ENCODE results near the gene ZSCAN31.

The ZSCAN31 gene

GRCh38 chr6:28349892-28350737, 14.2 kb upstream of the ZSCAN31 start, which contains the start of gene ZKSCAN3:
Gene ZKSCAN3 (plus strand): TSS chr6:28349947. CDS start chr6:28359587, 9,640 bp downstream.
- TF ChIP-seq CTCF (IDR thresholded peaks at IDR 0.05), result no peak

DNA sequence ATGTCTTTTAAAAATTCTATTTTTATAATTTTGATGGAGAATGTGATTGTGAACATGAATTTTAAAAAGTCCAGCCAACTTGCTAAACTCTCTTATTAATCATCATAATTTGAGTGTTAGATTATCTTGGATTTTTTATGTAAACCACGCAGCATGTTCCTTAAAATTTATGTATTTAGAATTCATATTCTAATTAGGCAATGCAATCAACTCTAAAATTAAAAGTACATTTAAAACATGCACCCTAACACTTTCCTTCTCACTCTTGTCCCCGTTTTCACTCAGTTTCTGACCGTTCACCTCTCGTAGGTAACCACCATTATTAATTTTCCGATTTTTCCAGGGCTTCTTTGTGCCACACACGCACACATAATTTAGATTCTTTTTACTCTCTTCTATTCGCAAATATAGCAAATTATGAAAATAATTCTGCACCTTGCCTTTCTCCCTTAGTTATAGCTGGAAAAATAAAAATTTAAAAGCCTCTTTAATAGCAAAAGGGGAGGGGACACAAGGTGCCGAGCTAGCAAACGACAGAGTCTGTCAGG, 13.5 kb upstream of the ZSCAN31 start:
- no peak for TF ChIP-seq CTCF (IDR thresholded peaks at IDR 0.05)

DNA sequence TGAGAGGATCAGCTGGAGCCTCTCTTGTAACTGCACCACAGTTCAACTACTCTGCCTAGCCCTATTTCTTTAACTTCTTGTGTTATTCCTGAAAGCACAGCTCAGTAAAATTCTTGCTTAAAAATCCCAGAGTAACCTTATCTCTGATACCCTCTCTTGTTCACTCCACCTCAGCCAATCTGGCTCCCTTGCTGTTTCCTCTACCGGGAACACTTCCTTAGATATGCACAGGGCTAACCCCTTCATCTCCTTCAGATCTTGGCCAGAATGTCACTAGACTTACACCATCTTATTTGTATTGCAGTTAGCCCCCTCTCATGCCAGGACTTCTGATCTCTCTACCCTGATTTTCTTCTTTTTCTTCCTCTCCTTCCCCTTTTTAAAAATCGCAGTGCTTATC, 11.2 kb upstream of the ZSCAN31 start:
- TF ChIP-seq CTCF (IDR thresholded peaks at IDR 0.05), result no peak

DNA sequence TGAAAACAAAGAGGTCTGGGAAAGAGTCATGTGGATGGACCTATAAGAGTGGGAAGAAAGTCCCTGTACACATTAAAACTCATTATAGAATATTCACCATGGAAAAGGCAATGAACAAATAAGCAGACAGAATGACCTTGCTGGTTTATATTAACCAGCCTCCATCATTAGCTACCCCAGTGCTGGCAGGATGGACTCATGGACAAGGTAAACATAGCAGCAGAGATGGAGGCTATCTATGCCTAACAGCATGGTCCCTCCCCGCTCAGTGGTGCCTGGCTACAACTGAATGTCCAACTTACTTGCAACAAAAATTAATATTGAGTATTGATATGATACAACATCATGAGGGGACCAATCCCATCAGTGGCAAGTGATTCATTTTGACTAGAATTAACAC, 9.3 kb upstream of the ZSCAN31 start:
- TF ChIP-seq CTCF (IDR thresholded peaks at IDR 0.05), result no peak

DNA sequence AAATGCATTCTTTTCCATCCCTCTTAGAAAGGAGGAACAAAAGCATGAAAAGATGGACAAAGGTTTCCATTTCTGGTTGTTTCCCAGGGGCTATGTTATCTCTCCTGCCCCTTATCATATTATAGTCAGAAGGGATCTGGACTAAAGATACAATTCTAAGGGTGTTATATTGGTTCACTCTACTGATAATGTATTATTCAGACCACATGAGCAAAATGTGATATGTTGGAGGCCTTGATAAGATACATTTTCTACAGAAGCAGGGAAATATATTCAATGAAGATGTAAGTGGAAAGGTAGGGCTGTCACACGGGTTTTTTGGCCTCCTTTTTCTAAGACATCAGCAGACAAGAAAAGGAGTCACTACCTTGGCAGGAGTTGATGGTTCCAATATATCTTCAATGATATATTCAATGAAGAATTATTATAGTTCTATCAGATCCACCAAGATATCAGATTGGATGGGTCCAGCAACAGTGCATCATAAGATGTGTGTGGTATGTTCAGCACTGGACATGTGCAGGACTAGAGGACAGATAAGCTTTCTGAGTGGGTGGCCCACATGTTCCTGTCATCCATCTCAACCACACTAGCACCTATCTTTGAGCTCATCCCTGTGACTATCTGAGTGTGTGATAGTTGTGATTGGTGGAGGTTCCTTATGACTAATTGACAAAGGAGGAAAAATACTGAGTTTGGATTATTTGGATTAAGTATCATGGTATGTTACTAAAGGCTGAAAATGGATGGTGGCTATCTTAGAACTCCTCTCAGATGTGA, 8.1 kb upstream of the ZSCAN31 start:
- no peak for TF ChIP-seq CTCF (IDR thresholded peaks at IDR 0.05)

- no peak for TF ChIP-seq CTCF (IDR thresholded peaks at IDR 0.05)
Measured at GRCh38 chr6:28340310-28341095, 4.6 kb upstream of the ZSCAN31 start.

GRCh38 chr6:28337121-28337520, 1.2 kb upstream of the ZSCAN31 start:
- TF ChIP-seq CTCF (IDR thresholded peaks at IDR 0.05), result no peak
